Hypothalamus (tissue), 51 donors: Measurements from ENCODE around the gene GLTPD2.
"Not testable (repeated sequence)": the region's sequence is repeated elsewhere in the genome, so short reads cannot be mapped to it uniquely, and the experiment has no call there.

ENCODE experiments used
- DNase-seq, 51 donors: peaks; one replicate each; lab custom pipeline; 2025; lab: John Stamatoyannopoulos, UW

The GLTPD2 gene

DNA sequence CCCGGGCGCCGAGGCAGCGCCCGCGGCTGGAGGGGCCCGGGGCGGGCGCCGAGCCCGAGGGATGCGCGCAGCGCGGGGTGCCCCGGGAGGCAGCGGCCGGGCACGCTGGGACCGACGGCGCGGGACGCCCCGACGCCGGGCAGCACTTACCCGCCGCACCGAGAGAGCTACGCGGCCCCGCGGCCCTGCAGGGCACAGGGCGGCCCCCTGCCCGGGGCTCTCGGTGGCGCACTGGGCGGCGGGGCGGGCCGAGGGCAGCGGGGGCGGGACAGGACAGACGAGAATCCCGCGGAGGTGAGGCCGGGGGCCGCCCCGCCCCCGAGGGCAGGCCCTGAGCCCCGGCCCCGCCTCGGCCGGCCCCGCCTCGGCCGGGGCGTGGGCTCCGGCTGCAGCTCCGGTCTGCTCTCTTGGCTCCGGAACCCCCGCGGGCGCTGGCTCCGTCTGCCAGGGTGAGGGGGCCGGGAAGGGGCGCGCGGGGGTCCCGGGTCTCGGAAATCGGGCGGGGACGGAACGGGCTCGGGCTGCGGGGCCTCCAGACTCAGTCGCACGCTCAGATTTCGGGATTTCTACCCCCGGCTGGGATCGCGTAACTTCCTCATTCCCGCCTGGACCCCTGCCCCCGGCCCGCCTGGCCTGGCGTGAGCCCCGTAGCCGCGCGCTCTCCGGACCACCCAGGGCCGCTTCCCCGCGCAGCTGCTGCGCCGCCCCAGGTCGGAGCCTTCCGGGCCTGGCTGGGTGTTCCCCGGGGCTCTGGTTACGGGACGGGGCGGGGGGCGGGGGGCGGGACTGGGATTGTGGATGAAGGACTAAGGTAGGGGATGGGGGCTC is 18.2 kb downstream of the GLTPD2 start, which contains the start of gene PLD2:
Gene PLD2 (plus strand): TSS at position 376 of the 828 bp plus-strand sequence. CDS start 621 bp downstream, outside the sequence.
- peak in 47 of 51 donors; percentile 21 to 86 (median 65) for DNase-seq

DNA sequence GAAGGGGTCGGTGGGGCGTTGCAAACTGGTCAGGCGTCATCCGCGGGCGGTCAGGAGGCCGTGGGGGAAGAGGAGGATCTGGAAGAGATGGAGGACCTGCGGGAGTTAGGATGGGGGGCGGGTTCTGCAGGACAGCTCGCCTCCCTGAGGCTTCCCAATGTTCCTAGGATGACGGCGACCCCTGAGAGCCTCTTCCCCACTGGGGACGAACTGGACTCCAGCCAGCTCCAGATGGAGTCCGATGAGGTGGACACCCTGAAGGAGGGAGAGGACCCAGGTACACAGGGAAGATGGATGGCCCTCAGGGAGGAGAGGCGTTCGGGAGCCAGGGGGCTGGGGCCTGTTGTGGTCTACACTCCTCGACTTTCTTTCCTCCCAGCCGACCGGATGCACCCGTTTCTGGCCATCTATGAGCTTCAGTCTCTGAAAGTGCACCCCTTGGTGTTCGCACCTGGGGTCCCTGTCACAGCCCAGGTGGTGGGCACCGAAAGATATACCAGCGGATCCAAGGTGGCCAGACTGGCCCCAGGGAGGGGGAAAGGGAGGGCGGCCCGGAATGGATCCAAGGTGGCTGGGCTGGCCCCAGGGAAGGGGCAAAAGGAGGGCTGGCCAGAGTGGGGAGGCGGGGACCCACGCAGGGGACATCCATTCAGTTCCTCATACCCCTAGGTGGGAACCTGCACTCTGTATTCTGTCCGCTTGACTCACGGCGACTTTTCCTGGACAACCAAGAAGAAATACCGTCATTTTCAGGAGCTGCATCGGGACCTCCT is 19.0 kb downstream of the GLTPD2 start:
- peak in 2 of 51 donors; percentile 24 to 39 for DNase-seq

DNA sequence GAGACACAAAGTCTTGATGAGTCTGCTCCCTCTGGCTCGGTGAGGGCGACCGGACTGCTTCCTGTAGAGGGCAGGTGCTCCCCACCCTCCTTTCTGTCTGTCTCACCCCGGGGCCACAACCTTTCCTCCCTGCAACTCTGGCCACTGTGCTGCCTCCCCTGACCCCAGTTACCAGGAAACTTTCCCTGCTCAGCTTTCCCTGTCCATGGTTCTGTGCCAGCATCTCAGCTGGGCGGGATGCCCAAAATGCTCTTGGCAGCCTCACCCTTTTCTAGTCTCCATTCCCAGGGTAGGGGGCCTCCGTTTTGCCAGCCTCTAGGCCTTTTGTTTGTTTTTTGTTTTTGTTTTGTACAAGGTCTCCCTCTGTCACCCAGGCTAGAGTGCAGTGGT is 19.6 kb downstream of the GLTPD2 start:
- DNase-seq = peak in 41 of 51 donors; percentile 6 to 79 (median 59)

DNA sequence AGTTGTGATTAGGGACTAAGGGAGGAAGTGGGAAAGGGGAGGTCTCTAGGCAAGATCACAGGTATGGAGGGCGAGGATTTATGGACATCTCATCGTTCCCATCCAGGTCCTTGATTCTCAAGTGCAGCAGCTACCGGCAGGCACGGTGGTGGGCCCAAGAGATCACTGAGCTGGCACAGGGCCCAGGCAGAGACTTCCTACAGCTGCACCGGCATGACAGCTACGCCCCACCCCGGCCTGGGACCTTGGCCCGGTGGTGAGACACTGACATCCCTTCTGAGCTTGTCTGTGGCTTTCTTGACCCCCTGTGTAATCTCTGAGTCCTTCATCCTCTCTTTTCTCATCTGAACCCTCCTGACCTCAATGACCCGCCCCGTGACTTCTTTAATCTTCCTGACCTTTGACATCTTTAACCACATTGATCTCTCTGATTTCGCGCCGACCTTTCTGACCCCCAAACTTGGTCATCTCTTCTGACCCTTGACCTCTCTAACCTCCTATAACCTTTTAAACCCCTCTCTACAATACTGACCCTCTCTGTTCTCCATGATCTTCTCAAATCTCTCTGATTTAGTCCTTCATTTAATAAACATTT is 22.0 kb downstream of the GLTPD2 start:
- no peak for DNase-seq

DNA sequence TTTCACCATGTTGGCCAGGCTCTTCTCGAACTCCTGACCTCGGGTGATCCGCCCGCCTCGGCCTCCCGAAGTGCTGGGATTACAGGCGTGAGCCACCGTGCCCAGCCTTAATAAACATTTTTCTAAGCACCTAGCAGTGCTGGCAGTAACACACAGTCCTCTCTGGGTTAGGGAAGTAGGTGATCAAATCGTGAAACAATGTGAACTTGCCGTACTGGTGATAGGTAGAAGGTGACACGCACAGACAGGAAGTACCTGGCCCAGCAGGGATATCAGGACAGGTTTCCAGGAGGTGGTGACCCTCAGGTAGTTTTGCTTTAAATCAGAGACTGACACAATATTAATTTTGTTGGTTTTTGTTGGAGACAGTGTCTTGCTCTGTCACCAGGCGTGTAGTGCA is 22.7 kb downstream of the GLTPD2 start:
- DNase-seq = no peak

DNA sequence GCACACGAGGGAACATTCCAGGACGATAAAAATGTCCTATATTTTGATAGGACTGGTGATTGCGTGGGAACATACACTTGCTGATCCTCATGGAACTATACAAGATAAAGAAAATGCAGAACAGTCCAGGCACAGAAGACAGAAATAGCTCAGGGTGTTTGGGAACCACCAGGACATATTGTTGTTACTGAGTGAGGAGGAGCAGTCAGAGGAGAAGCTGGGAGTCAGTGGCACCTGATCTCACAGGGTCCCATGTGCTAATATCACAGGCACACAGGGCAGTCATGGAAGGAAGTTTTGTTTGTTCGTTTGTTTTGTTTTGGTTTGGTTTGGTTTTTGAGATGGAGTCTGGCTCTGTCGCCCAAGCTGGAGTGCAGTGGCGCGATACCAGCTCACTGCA is 23.9 kb downstream of the GLTPD2 start:
- DNase-seq = no peak

GRCh38 chr17:4815043-4815675 is 26.4 kb downstream of the GLTPD2 start:
- DNase-seq = no peak

- DNase-seq = no peak
These were observed 28.1 kb downstream of the GLTPD2 start for GRCh38 chr17:4816826-4817225.

GRCh38 chr17:4818276-4818675 is 29.5 kb downstream of the GLTPD2 start:
- DNase-seq = no peak

DNA sequence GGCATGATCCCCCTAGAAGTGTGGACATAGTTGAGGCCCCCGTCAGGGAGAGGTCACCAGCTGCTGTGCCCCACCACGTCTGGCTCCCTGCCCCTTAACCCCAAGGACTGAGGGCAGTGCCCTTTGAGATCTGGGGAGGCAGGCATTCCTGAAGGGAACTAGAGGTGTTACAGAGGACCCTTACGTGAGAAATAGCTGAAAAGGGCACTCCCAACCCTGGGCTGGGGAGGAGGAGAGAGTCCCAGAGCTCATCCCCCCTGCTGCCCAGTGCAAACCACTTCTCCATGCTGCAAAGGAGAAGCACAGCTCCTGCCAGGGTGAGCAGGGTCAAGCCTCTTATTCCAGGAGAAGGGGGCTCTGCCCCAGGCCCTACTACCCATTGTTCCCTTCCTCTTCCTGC is 34.1 kb downstream of the GLTPD2 start:
- DNase-seq = no peak

- DNase-seq = no peak
These were observed 34.8 kb downstream of the GLTPD2 start for GRCh38 chr17:4823373-4824089.

DNA sequence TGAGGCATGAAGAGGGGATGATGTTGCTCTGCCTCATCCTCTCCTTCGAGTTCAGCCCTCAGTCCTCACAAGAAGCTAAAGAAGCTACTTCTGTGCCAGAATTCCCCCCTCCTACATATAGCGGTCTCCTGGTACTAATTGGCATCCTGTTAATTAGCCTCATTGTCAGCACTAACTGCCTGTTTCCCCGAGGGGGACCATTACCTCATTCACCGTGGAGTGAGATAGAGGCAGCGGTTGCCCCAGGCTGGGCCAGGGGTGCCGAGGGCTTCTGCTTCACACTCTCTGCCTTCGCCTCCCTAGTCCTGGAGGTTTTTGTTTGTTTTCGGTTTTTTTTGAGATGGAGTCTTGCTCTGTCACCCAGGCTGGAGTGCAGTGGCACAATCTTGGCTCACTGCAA is 38.6 kb downstream of the GLTPD2 start:
- DNase-seq = no peak

- not testable (repeated sequence) for DNase-seq
These were observed 44.0 kb downstream of the GLTPD2 start for GRCh38 chr17:4832829-4833177.

DNA sequence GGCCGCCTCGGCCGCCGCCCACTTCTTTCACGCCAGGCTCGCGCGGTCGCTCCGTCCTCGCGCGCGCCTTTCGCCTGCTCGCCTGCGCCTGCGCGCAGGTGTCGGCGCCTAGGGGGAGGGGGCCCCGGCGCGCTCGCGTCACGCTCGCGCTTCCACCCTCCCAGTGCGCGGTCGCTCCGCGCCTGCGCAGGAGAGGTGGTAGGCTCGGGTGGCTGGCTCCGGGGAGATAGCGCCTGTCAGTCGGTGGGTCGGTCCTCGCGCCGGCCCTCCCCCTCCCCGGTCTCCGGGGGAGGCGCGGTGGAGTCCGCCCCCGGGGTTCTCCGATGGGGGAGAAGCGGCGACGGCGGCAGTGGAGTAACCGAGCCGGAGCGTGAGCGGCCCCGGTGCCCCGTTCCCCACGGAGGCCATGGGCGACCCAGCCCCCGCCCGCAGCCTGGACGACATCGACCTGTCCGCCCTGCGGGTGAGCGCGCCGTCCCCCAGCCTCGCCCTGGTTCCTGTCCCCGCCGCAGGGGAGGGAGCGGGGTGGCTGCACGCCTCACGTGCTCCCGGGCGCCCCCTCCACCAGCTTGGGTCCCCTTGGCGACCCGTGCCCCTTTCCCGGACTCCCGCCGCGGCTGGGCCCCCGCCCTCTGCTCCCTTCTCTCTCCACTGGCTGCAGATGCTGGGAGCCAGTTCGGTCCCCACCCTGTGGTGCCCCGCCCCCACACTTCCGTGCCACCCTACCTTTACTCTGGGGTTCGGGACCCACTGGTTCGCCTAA is 44.6 kb downstream of the GLTPD2 start, which contains the start of gene MINK1:
Gene MINK1 (plus strand): TSS at position 163 of the 763 bp plus-strand sequence. CDS start 244 bp downstream, at position 407.
- DNase-seq = peak in 50 of 51 donors; percentile 40 to 91 (median 78)

- peak in 10 of 51 donors; percentile 6 to 76 (median 22) for DNase-seq
These were observed 45.3 kb downstream of the GLTPD2 start for GRCh38 chr17:4833941-4834680.

GRCh38 chr17:4834681-4835020 is 45.9 kb downstream of the GLTPD2 start:
- no peak for DNase-seq

DNA sequence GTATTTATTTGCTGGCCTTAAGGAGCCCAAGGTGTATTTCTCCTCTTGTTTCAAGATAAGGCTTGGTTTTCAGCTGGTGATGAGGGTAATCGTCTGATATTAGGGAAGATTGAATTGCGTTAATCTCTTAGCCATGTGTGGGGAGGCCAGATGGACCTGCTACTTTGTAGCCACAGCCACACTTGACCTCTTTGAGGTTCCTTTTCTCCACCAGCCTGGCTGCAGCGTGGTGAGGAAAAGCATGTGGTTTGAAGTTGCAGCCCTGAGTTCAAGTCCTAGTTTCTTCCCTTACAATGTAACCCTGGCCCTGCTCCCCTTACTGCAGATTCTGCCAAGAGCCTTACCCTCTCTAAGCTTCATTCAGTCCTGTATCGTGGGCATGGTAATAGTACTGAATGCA is 47.5 kb downstream of the GLTPD2 start:
- DNase-seq = no peak

- peak in 21 of 51 donors; percentile 10 to 68 (median 38) for DNase-seq
These were observed 48.9 kb downstream of the GLTPD2 start for GRCh38 chr17:4837471-4838308.
